DMS79 treated with DMSO at 0.1 percent for 48 hours (cell line): ENCODE results near the gene SLC52A3.

Source experiments
- DNase-seq: peaks from one replicate; lab custom pipeline; 2025; lab: John Stamatoyannopoulos, UW

Gene SLC52A3

GRCh38 chr20:766906-767305, 1.4 kb downstream of the SLC52A3 start:
- DNase-seq = no peak

- DNase-seq = no peak
Observed at GRCh38 chr20:764255-764654, 4.0 kb downstream of the SLC52A3 start.

GRCh38 chr20:761418-762381, 6.6 kb downstream of the SLC52A3 start:
- DNase-seq = no peak

- no peak for DNase-seq
Observed at GRCh38 chr20:760751-761417, 7.4 kb downstream of the SLC52A3 start.

- no peak for DNase-seq
Observed at GRCh38 chr20:757506-757905, 10.8 kb downstream of the SLC52A3 start.

GRCh38 chr20:755941-756340, 12.4 kb downstream of the SLC52A3 start:
- DNase-seq = no peak

GRCh38 chr20:754904-755303, 13.4 kb downstream of the SLC52A3 start:
- no peak for DNase-seq

GRCh38 chr20:753897-754635, 14.2 kb downstream of the SLC52A3 start:
- no peak for DNase-seq

GRCh38 chr20:753136-753535, 15.2 kb downstream of the SLC52A3 start:
- no peak for DNase-seq

- DNase-seq = no peak
Observed at GRCh38 chr20:752291-752690, 16.0 kb downstream of the SLC52A3 start.

GRCh38 chr20:751761-752160, 16.5 kb downstream of the SLC52A3 start:
- no peak for DNase-seq

- DNase-seq = no peak
Observed at GRCh38 chr20:750801-751200, 17.5 kb downstream of the SLC52A3 start.

GRCh38 chr20:745683-746301, 22.5 kb downstream of the SLC52A3 start:
- no peak for DNase-seq

- DNase-seq = no peak
Observed at GRCh38 chr20:742156-742555, 26.1 kb downstream of the SLC52A3 start.

GRCh38 chr20:741620-742019, 26.7 kb downstream of the SLC52A3 start:
- DNase-seq = no peak

GRCh38 chr20:740162-740561, 28.1 kb downstream of the SLC52A3 start:
- DNase-seq = no peak

- no peak for DNase-seq
Observed at GRCh38 chr20:739736-740135, 28.6 kb downstream of the SLC52A3 start.

- DNase-seq = no peak
Observed at GRCh38 chr20:733861-734260, 34.4 kb downstream of the SLC52A3 start.

GRCh38 chr20:732727-733126, 35.6 kb downstream of the SLC52A3 start:
- DNase-seq = no peak

- DNase-seq = no peak
Observed at GRCh38 chr20:731891-732560, 36.3 kb downstream of the SLC52A3 start.

GRCh38 chr20:730005-730404, 38.3 kb downstream of the SLC52A3 start:
- no peak for DNase-seq
